ENCODE measurements around the gene UTP4.

- TF ChIP-seq CTCF (IDR thresholded peaks at IDR 0.05) (no peak), POLR2A (IDR thresholded peaks at IDR 0.05) (no peak)
Measured at GRCh38 chr16:69109486-69110270, 22.8 kb upstream of the UTP4 start.

All from lower leg skin (tissue), 3 donors.